ENCODE data around the gene SEC16A.
"Not testable (repeated sequence)": the region's sequence is repeated elsewhere in the genome, so short reads cannot be mapped to it uniquely, and the experiment has no call there.

Gene SEC16A

GRCh38 chr9:136439481-136440408 lies 43.1 kb downstream of the SEC16A start, which contains the start of gene INPP5E:
Gene INPP5E (minus strand): TSS chr9:136439845. CDS start chr9:136439419, 426 bp downstream.
- DNase-seq (ENCODE audit: low spot score), result peak; percentile 73

GRCh38 chr9:136438548-136439480 lies 44.0 kb downstream of the SEC16A start:
- DNase-seq (ENCODE audit: low spot score), result peak; percentile 59

GRCh38 chr9:136437839-136438547 lies 44.8 kb downstream of the SEC16A start:
- DNase-seq (ENCODE audit: low spot score), result no peak

GRCh38 chr9:136437430-136437829 lies 45.4 kb downstream of the SEC16A start:
- DNase-seq (ENCODE audit: low spot score), result no peak

- DNase-seq (ENCODE audit: low spot score), result no peak
Observed at GRCh38 chr9:136436055-136436634, 46.7 kb downstream of the SEC16A start.

GRCh38 chr9:136434580-136435169 lies 48.2 kb downstream of the SEC16A start:
- no peak for DNase-seq (ENCODE audit: low spot score)

- no peak for DNase-seq (ENCODE audit: low spot score)
Observed at GRCh38 chr9:136433849-136434579, 48.8 kb downstream of the SEC16A start.

GRCh38 chr9:136433043-136433715 lies 49.7 kb downstream of the SEC16A start:
- no peak for DNase-seq (ENCODE audit: low spot score)

GRCh38 chr9:136432591-136432990 lies 50.2 kb downstream of the SEC16A start:
- DNase-seq (ENCODE audit: low spot score), result no peak

GRCh38 chr9:136431782-136432350 lies 51.0 kb downstream of the SEC16A start:
- no peak for DNase-seq (ENCODE audit: low spot score)

GRCh38 chr9:136430588-136431234 lies 52.1 kb downstream of the SEC16A start:
- DNase-seq (ENCODE audit: low spot score), result no peak

GRCh38 chr9:136429683-136430491 lies 53.0 kb downstream of the SEC16A start:
- no peak for DNase-seq (ENCODE audit: low spot score)

- DNase-seq (ENCODE audit: low spot score), result no peak
Observed at GRCh38 chr9:136429075-136429628, 53.7 kb downstream of the SEC16A start.

- DNase-seq (ENCODE audit: low spot score), result no peak
Observed at GRCh38 chr9:136426787-136427186, 56.1 kb downstream of the SEC16A start.

- DNase-seq (ENCODE audit: low spot score), result not testable (repeated sequence)
Observed at GRCh38 chr9:136425367-136425766, 57.5 kb downstream of the SEC16A start.

- DNase-seq (ENCODE audit: low spot score), result no peak
Observed at GRCh38 chr9:136424750-136425362, 58.0 kb downstream of the SEC16A start.

GRCh38 chr9:136423432-136424146 lies 59.3 kb downstream of the SEC16A start:
- DNase-seq (ENCODE audit: low spot score), result no peak
